ENCODE results near the gene RFX3.

DNA sequence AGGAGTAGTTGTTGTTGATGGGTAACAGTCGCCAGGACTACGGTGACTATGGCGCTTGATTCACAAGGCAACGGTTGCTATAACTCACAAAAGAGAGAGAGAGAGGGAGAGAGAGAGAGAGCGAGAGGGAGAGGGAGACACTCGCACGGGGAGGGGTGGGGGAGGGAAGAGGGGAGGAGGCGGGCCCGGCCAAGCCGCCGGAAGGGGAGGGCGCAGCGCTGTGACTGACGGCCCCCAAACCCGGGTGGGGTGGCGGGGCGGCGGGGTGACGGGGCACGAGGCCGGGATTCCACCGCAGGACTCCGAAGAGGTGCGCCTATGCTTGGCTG, at the start of gene RFX3:
- TF ChIP-seq, protein P1, sequence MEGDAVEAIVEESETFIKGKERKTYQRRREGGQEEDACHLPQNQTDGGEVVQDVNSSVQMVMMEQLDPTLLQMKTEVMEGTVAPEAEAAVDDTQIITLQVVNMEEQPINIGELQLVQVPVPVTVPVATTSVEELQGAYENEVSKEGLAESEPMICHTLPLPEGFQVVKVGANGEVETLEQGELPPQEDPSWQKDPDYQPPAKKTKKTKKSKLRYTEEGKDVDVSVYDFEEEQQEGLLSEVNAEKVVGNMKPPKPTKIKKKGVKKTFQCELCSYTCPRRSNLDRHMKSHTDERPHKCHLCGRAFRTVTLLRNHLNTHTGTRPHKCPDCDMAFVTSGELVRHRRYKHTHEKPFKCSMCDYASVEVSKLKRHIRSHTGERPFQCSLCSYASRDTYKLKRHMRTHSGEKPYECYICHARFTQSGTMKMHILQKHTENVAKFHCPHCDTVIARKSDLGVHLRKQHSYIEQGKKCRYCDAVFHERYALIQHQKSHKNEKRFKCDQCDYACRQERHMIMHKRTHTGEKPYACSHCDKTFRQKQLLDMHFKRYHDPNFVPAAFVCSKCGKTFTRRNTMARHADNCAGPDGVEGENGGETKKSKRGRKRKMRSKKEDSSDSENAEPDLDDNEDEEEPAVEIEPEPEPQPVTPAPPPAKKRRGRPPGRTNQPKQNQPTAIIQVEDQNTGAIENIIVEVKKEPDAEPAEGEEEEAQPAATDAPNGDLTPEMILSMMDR (conservative IDR thresholded peaks at IDR 0.05; ENCODE audit: low read depth, low read length): no peak
- no peak for TF ChIP-seq EZH2 (IDR thresholded peaks at IDR 0.05; ENCODE audit: borderline replicate concordance, low read depth, low read length, poor library complexity, severe bottlenecking)
